Mammary epithelial cell (primary cell): ENCODE results near the gene SLC9A4.

Source experiments
- CTCF ChIP-seq, 2 donors: IDR thresholded peaks in 1 of 2; conservative IDR thresholded peaks in 1 of 2; 2 replicates each; pipeline ENCODE4 v1.5.1; 2011 to 2012; ENCODE audit warnings: inconsistent platforms in 2 of 2, low read length in 2 of 2, mild to moderate bottlenecking in 2 of 2, control low read depth in 1 of 2, low read depth in 1 of 2; ENCODE audit not compliant: insufficient read depth in 1 of 2; ENCODE audit errors: extremely low read depth in 1 of 2
- EZH2 ChIP-seq: IDR thresholded peaks from 2 replicates; pipeline ENCODE4 v1.6.1; 2012; ENCODE audit warnings: low read length, inconsistent platforms, borderline replicate concordance

GRCh38 chr2:102508863-102509262, 35.8 kb downstream of the SLC9A4 start:
- TF ChIP-seq CTCF (conservative IDR thresholded peaks at IDR 0.05 in 1 of 2, IDR thresholded peaks at IDR 0.05 in 1 of 2; ENCODE audit: extremely low read depth in 1 of 2, insufficient read depth in 1 of 2, low read depth in 1 of 2, low read length in 2 of 2) (no peak), EZH2 (no peak)
